LNCAP (cell line): ENCODE data around the gene N4BP3.

Source experiments
- CTCF ChIP-seq: fragments of 450-650 bp; IDR thresholded peaks from 2 replicates; pipeline ENCODE4 v1.5.1; 2017; ENCODE audit warnings: mild to moderate bottlenecking

The N4BP3 gene

GRCh38 chr5:178125253-178125906 is 12.0 kb downstream of the N4BP3 start:
- TF ChIP-seq CTCF = no peak

- no peak for TF ChIP-seq CTCF
Observed at GRCh38 chr5:178126556-178126955, 13.2 kb downstream of the N4BP3 start.

GRCh38 chr5:178129296-178129695 is 16.0 kb downstream of the N4BP3 start:
- TF ChIP-seq CTCF = no peak

- TF ChIP-seq CTCF = no peak
Observed at GRCh38 chr5:178130576-178131445, 17.5 kb downstream of the N4BP3 start, which contains the start of gene RMND5B. RMND5B (plus strand) TSS chr5:178131014; CDS start chr5:178138120, 7,106 bp downstream.

- no peak for TF ChIP-seq CTCF
Observed at GRCh38 chr5:178131446-178131996, 18.2 kb downstream of the N4BP3 start.

GRCh38 chr5:178136990-178137389 is 23.7 kb downstream of the N4BP3 start:
- no peak for TF ChIP-seq CTCF

- no peak for TF ChIP-seq CTCF
Observed at GRCh38 chr5:178137991-178138390, 24.7 kb downstream of the N4BP3 start.
